Prostate gland (tissue), 2 donors: ENCODE data around the gene ATG2A.

Source experiments
- CTCF ChIP-seq, 4 experiments: fragments of 200-600 bp in 2 of 4; fragments of 450-650 bp in 2 of 4; sonication (generic) in 2 of 4; IDR thresholded peaks; 1 replicate in 3 of 4; 2 replicates in 1 of 4; pipeline ENCODE4 v1.5.1; 2016 to 2019; ENCODE audit warnings: antibody characterized with exemption in 4 of 4, mild to moderate bottlenecking in 2 of 4, moderate library complexity in 2 of 4
- POLR2A ChIP-seq: fragments of 450-650 bp; IDR thresholded peaks from one replicate; pipeline ENCODE4 v1.6.1; 2016; ENCODE audit warnings: antibody characterized with exemption, mild to moderate bottlenecking
- POLR2AphosphoS5 ChIP-seq: sonication (generic); formaldehyde crosslinking; IDR thresholded peaks from one replicate; pipeline ENCODE4 v1.6.1; 2017; ENCODE audit warnings: antibody characterized with exemption

DNA sequence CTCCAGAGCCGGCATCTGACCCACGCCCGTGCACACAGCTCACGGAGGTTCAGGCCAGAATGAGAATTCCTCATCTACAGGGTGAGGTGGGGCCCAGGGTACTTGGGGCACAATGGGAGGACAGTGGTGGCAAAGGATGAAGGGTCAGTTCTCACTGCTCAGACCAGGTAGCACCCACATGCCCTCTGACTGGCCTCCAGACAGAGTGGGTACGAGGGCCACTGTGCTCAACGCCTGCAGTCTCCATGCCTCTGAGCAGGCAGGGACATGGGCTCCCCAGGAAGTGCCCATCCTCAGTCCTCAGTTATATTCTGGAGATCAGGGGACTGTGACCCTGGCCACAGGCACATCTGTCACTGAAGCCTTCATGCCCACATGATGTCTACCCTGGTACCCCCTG is 59.5 kb downstream of the ATG2A start:
- no peak for TF ChIP-seq CTCF (IDR thresholded peaks at IDR 0.05)
- TF ChIP-seq POLR2A, result no peak
- no peak for TF ChIP-seq POLR2AphosphoS5
